AG04450 (cell line): Measurements from ENCODE around the gene SLC29A3. TPM values are rescaled to one million over a fixed set of nuclear protein-coding genes. Genes with fewer than 3 reads are reported as not detected.

Experiments
- CTCF ChIA-PET: fragments of 300-600, 350-600 bp; formaldehyde crosslinking; extraction: SDS; loops from one replicate; lab custom pipeline; 2022; ENCODE audit warnings: antibody characterized with exemption, inconsistent platforms; lab: Charles Lee
- POLR2A ChIA-PET: fragments of 350-600 bp; formaldehyde crosslinking; extraction: SDS; loops from one replicate; lab custom pipeline; 2021; ENCODE audit warnings: antibody characterized with exemption, inconsistent platforms; lab: Yijun Ruan, JAX
- DNase-seq: peaks from one replicate; pipeline ENCODE4 v3.0.0-alpha.2; 2011; ENCODE audit warnings: low read depth, low spot score
- H3K27ac ChIP-seq: one replicate; pipeline ENCODE4 v1.5.1; 2012; ENCODE audit warnings: low read depth, low read length, control low read depth
- H3K27me3 ChIP-seq: one replicate; pipeline ENCODE4 v1.6.0; 2012; ENCODE audit warnings: low read length; ENCODE audit not compliant: control insufficient read depth, insufficient read depth
- H3K4me3 ChIP-seq: 2 replicates; pipeline ENCODE4 v1.5.1; 2011; ENCODE audit warnings: mild to moderate bottlenecking, low read depth, low read length, control low read depth
- H3K9me3 ChIP-seq: 2 replicates; pipeline ENCODE4 v1.5.1; 2012; ENCODE audit warnings: low read length; ENCODE audit not compliant: control insufficient read depth, insufficient read depth
- polyA plus RNA-seq: library from polyadenylated mRNA; depleted of rRNA; stranded (reverse); fragments of >200 nt; gene quantifications from 2 replicates; pipeline ENCODE4 v1.2.3, GENCODE V29; 2011
- TF ChIP-seq, protein P1 (sequence below): IDR thresholded peaks from 2 replicates; pipeline ENCODE4 v1.5.1; 2011; ENCODE audit warnings: low read depth, low read length, control low read depth, inconsistent platforms

The SLC29A3 gene
- polyA plus RNA-seq, 1 experiment, result 2.4 TPM

DNA sequence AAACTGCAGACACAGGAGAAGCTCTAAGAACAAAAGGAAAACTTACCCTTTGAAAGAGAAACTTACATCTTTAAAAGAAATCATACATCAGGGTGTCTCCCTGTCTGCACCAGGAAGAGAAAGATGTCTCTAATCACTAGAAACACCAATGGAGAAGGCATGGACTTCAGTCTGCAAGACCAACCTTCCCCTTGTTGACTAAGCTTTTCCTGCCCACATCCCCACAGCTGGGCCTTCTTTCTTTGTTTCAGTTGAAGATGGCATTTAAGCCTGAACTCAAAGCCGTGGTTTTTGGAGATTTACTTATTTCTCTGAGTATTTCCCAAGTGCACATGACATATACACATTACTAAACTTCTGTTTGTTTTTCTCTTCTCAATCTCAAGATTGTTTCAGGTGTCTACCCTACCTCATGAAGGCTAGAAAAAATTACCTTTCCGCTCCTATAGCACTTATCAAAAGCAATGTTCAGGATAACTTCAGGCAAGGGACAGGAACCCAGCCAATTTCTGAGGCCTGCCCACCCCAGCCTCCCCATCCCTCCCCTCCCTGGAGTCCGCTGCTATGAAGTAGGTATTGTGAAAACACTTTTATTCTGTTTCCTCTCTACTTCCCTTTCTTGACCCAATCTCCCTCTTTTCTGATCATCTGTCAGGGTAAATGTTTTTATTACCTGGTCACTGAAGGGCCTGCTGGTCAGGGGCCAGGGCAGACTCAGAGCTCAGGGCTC, 2.8 kb upstream of the SLC29A3 start:
- CTCF ChIA-PET, result interaction anchor here (0.8 to 7.4 kb wide), 13 partner anchors 10 to 580 kb away, joined by 3 to 88 read pairs (median 4); no protein-coding TSS in a partner anchor
- Histone ChIP-seq H3K4me3 (no peak overlapping the region), H3K27ac (no peak overlapping the region), H3K27me3 (peaks cover 6% of the 10 kb centered on the region), H3K9me3 (no peaks in the 10 kb centered on the region)
- DNase-seq, result no peak
- TF ChIP-seq, protein P1, sequence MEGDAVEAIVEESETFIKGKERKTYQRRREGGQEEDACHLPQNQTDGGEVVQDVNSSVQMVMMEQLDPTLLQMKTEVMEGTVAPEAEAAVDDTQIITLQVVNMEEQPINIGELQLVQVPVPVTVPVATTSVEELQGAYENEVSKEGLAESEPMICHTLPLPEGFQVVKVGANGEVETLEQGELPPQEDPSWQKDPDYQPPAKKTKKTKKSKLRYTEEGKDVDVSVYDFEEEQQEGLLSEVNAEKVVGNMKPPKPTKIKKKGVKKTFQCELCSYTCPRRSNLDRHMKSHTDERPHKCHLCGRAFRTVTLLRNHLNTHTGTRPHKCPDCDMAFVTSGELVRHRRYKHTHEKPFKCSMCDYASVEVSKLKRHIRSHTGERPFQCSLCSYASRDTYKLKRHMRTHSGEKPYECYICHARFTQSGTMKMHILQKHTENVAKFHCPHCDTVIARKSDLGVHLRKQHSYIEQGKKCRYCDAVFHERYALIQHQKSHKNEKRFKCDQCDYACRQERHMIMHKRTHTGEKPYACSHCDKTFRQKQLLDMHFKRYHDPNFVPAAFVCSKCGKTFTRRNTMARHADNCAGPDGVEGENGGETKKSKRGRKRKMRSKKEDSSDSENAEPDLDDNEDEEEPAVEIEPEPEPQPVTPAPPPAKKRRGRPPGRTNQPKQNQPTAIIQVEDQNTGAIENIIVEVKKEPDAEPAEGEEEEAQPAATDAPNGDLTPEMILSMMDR, result no peak
- POLR2A ChIA-PET, result no interaction called here

DNA sequence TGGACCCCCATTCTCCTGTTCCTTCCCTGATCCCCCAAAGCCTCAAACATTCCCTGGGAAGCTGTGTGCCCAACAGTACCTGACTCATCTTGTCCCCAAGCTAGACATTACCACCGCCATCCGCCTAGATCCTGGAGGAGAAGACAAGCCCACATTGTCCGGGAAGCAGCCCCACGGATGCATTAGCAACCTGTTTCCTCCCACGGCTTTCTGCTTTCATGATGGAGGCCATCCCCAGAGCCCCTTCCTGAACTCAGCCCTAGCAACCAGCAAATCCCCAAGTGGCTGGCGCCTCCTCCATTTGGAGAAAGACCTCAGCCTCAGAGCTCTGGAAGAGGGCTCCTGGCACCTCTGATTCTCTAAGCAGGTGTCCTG, 2.3 kb upstream of the SLC29A3 start:
- ChIA-PET POLR2A (no interaction called here), CTCF (interaction anchor here (0.6 to 7.4 kb wide), 4 partner anchors 253 to 391 kb away, joined by 4 to 88 read pairs (median 13); no protein-coding TSS in a partner anchor)
- Histone ChIP-seq H3K9me3 (no peaks in the 10 kb centered on the region), H3K27ac (no peak overlapping the region), H3K27me3 (peaks cover 4% of the 10 kb centered on the region), H3K4me3 (no peak overlapping the region)
- no peak for DNase-seq
- TF ChIP-seq, protein P1, result no peak

DNA sequence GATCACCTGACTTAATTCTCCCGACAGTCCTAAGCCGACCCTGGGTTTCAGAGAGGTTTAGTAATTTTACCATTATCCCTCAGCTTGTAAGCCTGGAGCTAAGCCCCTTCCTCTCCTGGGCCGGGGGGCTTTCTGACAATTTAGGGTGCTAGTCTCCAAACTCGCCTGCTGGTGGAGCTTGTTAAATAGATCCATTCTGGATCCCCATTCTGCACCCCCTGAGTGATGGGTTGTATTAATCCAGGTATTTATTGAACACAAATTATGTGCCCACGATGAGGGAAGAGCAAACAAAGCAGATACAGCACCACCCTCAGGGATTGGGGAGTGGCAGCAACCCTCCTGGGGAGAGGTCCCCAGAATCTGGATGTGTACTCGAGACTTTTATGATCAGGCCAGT, 1.3 kb upstream of the SLC29A3 start:
- Histone ChIP-seq H3K27me3 (peaks cover 4% of the 10 kb centered on the region), H3K27ac (no peak overlapping the region), H3K4me3 (no peak overlapping the region), H3K9me3 (no peaks in the 10 kb centered on the region)
- ChIA-PET CTCF (interaction anchor here (0.9 to 7.4 kb wide), 4 partner anchors 11 to 390 kb away, joined by 3 to 88 read pairs (median 12); no protein-coding TSS in a partner anchor), POLR2A (no interaction called here)
- no peak for DNase-seq
- TF ChIP-seq, protein P1, result no peak

DNA sequence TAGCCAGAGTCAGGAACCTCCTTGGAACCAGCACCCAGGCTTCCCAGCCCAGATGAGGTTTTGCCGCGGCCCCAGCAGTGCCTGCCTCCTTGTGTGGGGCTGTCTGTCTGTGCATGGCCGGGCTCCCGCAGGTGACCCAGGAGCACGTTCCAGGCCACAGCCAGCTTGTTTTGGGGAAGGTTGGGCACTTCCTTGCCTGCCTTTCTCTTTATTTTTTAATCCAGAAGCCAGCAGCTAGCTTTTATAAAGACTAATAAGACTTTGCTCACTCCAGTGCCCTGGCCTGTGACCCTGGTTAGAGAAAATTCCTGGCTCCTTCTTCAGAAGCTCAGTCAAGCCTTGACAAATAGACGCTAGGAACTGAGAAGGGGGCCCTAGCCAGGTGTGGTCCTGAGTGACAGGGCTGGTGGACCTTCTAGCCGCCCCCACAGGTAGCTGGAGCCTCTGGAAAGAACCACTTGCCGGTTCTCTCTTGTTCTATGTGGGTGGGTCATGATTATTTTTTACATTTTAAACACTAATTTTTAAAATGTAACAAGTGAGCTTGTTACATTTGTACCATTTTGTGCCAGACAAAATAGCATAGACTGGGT, 837 bp downstream of the SLC29A3 start:
- no peaks in the 10 kb centered on the region for H3K9me3 ChIP-seq
- H3K27me3 ChIP-seq, result peaks cover 2% of the 10 kb centered on the region
- peak overlapping the region; percentile 71 for H3K4me3 ChIP-seq
- no peak overlapping the region for H3K27ac ChIP-seq
- no peak for DNase-seq
- TF ChIP-seq, protein P1, result no peak
- ChIA-PET CTCF (interaction anchor here (0.9 to 7.4 kb wide), 18 partner anchors 8 to 388 kb away, joined by 3 to 88 read pairs (median 4); no protein-coding TSS in a partner anchor), POLR2A (no interaction called here)

DNA sequence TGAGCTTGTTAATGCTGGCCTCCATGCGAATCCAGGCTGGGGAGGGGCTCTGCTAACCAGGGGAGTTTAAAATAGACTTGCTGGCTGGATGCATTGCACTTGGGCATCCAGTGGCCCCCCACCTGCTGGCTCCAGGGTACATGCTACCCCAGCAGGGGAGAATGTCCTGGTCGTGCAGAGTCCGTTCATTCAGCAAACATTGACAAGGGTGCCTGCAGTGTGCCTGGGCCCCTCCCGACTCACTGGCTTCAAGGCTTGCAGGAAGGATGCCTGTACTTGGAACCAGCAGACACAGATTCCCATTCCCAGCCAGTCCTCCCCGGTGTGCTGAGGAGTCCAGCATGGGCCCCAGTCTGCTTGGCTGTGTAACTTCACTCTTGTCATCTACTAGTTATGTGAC, 1.5 kb downstream of the SLC29A3 start:
- no peaks in the 10 kb centered on the region for H3K9me3 ChIP-seq
- ChIA-PET CTCF (interaction anchor here (1.0 to 7.4 kb wide), 12 partner anchors 9 to 388 kb away, joined by 3 to 88 read pairs (median 6); no protein-coding TSS in a partner anchor), POLR2A (no interaction called here)
- no peak for DNase-seq
- H3K27ac ChIP-seq, result no peak overlapping the region
- no peak overlapping the region for H3K4me3 ChIP-seq
- TF ChIP-seq, protein P1, result no peak
- H3K27me3 ChIP-seq, result peaks cover 2% of the 10 kb centered on the region
